Tibial artery (tissue), 4 donors: ENCODE results near the gene RAB31.

Experiments
- DNase-seq, 2 donors: peaks; one replicate each; pipeline ENCODE4 v3.0.0-alpha.2; 2019
- H3K27ac ChIP-seq, 2 donors: fragments of 200-600 bp; sonication (generic) in 1 of 2; 1 replicate in 1 of 2; 2 replicates in 1 of 2; pipeline ENCODE4 v1.5.1; 2018 to 2019; ENCODE audit warnings: mild to moderate bottlenecking in 1 of 2
- H3K27me3 ChIP-seq, 2 donors: fragments of 200-600 bp; sonication (generic) in 1 of 2; one replicate each; pipeline versions ENCODE4 v1.5.1 to v1.6.0; 2016 to 2019
- H3K36me3 ChIP-seq, 3 donors: fragments of 200-600 bp; sonication (generic) in 2 of 3; one replicate each; pipeline ENCODE4 v1.5.1; 2016 to 2019; ENCODE audit warnings: mild to moderate bottlenecking in 2 of 3
- H3K4me1 ChIP-seq, 4 donors: fragments of 200-600 bp; sonication (generic) in 2 of 4; 1 replicate in 3 of 4; 2 replicates in 1 of 4; pipeline ENCODE4 v1.5.1; 2016 to 2019
- H3K4me3 ChIP-seq, 2 donors: fragments of 200-600 bp; sonication (generic) in 1 of 2; 1 replicate in 1 of 2; 2 replicates in 1 of 2; pipeline ENCODE4 v1.5.1; 2018 to 2019; ENCODE audit warnings: mild to moderate bottlenecking in 2 of 2
- H3K9me3 ChIP-seq, 3 donors: fragments of 200-600 bp; sonication (generic) in 1 of 3; one replicate each; pipeline ENCODE4 v1.5.1; 2016 to 2019
- intact Hi-C: fragments of 100-400 bp; cut with DNase I; formaldehyde crosslinking; loops from one replicate; pipeline ENCODE4 v1.15.0; 2023; ENCODE audit warnings: low total_unique reads
- TF ChIP-seq, protein P1 (sequence below), 2 experiments: fragments of 200-600 bp in 1 of 2; fragments of 450-650 bp in 1 of 2; IDR thresholded peaks; one replicate each; pipeline ENCODE4 v1.5.1; 2017 to 2019; ENCODE audit warnings: antibody characterized with exemption in 2 of 2, mild to moderate bottlenecking in 1 of 2, moderate library complexity in 1 of 2

Gene RAB31

DNA sequence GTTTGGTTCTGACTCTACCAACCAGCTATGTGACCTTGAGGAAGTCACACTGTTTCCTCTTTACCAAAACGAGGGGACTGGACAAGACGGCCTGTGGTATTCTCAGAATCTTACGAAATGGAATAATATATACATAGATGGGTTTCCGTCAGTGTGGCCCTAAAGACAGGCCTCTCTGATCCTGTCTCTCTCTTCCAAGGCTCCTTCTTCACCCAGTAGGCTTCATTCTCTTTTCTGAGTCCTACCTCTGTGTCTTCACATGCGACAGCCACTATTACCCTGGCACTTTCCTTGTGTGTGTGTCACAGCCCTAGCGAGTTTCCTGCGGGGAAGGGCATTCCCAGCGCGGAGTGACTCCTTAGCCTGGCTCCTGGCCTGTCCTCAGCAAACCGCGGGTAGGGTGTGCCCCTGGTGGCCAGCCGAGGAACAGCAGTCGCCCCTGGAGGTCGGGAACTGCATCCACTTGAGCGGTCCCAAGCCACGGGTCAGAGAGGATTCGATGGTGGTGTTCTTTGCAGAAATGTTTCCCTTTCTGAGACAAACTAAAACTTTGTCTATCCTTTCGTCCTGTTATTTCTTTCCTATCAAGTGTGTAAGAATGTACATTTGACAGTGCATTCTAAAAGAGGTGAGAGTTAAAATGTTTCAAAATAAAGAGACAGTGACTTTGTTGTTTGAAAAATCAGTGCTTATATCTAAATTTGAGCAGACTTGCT lies 63.3 kb downstream of the RAB31 start:
- peak; percentile 77 to 90 for DNase-seq
- H3K27ac ChIP-seq: peak overlapping the region in 1 of 2 donors; percentile 6
- H3K4me3 ChIP-seq: no peak overlapping the region
- no peaks in the 10 kb centered on the region for H3K27me3 ChIP-seq
- no peaks in the 10 kb centered on the region for H3K36me3 ChIP-seq
- TF ChIP-seq, protein P1, sequence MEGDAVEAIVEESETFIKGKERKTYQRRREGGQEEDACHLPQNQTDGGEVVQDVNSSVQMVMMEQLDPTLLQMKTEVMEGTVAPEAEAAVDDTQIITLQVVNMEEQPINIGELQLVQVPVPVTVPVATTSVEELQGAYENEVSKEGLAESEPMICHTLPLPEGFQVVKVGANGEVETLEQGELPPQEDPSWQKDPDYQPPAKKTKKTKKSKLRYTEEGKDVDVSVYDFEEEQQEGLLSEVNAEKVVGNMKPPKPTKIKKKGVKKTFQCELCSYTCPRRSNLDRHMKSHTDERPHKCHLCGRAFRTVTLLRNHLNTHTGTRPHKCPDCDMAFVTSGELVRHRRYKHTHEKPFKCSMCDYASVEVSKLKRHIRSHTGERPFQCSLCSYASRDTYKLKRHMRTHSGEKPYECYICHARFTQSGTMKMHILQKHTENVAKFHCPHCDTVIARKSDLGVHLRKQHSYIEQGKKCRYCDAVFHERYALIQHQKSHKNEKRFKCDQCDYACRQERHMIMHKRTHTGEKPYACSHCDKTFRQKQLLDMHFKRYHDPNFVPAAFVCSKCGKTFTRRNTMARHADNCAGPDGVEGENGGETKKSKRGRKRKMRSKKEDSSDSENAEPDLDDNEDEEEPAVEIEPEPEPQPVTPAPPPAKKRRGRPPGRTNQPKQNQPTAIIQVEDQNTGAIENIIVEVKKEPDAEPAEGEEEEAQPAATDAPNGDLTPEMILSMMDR (IDR thresholded peaks at IDR 0.05): peak; percentile 96 to 98
- H3K4me1 ChIP-seq: peaks cover 0 to 26% (median 0%) of the 10 kb centered on the region in 4 donors
- no peaks in the 10 kb centered on the region for H3K9me3 ChIP-seq
- intact Hi-C loops: no loop called here

DNA sequence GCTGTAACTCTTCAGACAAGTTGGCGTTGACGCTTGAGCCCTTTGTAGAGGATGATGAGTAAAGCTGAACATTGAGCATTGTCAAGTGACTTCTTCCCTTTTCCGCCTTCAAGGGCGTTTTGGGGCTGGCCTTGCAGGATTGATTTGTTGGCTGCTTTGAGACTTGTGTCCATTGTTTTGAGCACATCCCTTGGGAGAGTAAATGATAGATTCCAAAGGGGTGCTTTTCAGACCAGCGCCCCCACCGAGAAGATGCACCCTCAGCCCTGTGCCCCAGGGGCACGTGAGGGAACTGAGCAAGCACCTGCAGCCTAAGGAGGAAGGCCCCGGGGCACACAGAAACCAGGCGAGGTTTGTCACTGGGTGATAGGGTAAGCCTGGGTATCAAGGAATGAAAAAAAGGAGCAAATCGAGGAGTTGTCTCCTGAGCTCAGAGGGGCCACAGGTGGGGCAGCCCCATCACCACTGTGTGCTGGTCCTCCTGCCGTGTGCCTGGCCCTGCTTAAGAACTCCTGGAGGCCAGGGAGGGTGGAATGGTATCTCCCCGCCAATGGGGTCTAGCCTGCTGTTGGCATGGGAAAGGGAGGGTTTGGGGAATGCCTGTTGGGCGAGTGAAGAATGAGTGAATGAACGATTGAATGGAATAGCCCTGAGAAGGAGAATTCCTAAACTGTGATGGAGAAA lies 64.0 kb downstream of the RAB31 start:
- TF ChIP-seq, protein P1 (IDR thresholded peaks at IDR 0.05): no peak
- Histone ChIP-seq H3K4me1 (peaks cover 0 to 25% (median 0%) of the 10 kb centered on the region in 4 donors), H3K9me3 (no peaks in the 10 kb centered on the region), H3K36me3 (no peaks in the 10 kb centered on the region), H3K27ac (no peak overlapping the region), H3K27me3 (no peaks in the 10 kb centered on the region), H3K4me3 (no peak overlapping the region)
- intact Hi-C loops: no loop called here
- DNase-seq: peak in 1 of 2 donors; percentile 35

DNA sequence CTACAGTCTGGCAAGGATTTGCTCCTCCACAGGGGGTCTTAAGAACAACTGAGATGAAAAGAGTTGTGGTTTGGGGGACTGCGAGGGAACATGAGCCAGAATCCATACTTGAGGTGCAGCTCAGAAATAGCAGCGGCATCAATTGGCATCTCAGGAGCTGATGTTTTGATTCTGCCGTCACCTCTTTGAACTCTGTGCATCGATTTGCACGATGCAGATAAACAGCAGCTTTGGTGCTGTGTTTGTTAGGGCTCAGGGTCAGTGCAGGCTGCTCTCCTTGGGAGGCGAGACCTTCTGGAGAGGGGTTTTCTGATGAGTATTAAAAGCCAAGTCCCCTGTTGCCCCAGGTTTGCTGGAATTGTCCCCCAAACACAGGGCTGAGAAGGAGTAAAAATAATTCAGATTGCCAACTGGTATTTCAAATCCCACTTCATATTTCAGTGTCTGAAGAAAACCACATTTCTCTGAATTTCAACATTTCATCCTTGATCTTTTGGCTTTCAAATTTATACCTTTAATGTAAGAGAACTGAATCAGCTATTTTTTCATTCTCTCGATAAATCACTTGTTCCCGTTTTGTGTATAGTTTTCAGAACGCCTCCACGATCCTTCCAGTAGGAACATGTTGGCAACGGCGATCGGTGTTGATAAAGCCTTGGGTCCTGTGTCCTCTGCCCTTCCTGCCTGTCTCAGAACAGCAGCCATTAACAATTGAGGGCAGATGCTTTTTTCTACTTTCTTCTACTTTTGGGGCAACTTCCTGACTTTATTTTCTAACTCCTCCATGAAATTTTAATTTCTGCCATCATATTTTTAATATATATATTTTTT lies 65.0 kb downstream of the RAB31 start:
- intact Hi-C loops: no loop called here
- TF ChIP-seq, protein P1 (IDR thresholded peaks at IDR 0.05): no peak

DNA sequence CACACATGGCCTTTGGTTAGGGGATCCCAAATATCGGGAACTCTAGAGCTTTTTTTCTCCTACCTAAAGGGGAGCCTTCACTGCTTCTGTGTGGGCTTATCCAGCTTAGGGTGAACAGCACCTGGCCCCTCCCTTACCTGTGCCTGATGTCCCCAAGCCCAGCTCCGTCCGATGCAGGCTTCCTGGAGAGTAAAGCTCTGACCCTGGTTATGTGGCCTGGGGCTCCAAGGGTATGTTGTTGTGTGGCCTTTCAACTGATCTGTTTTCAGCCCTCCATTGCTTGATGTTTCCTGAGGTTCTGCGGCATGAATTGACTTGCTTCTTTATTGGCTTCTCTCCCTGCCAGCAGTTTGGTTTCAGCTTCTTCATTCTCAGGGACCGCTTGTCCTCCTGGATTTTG lies 66.0 kb downstream of the RAB31 start:
- intact Hi-C loops: no loop called here
- TF ChIP-seq, protein P1 (IDR thresholded peaks at IDR 0.05): no peak
- H3K4me1 ChIP-seq: peaks cover 0 to 25% (median 0%) of the 10 kb centered on the region in 4 donors
- no peaks in the 10 kb centered on the region for H3K27me3 ChIP-seq
- no peak overlapping the region for H3K27ac ChIP-seq
- no peak for DNase-seq
- H3K9me3 ChIP-seq: no peaks in the 10 kb centered on the region
- no peaks in the 10 kb centered on the region for H3K36me3 ChIP-seq
- H3K4me3 ChIP-seq: no peak overlapping the region

More for the DNA sequence above, 65.0 kb downstream of the RAB31 start:
- Histone ChIP-seq H3K27ac (no peak overlapping the region), H3K4me1 (peaks cover 0 to 25% (median 0%) of the 10 kb centered on the region in 4 donors), H3K27me3 (no peaks in the 10 kb centered on the region), H3K9me3 (no peaks in the 10 kb centered on the region), H3K36me3 (no peaks in the 10 kb centered on the region), H3K4me3 (no peak overlapping the region)
- no peak for DNase-seq

DNA sequence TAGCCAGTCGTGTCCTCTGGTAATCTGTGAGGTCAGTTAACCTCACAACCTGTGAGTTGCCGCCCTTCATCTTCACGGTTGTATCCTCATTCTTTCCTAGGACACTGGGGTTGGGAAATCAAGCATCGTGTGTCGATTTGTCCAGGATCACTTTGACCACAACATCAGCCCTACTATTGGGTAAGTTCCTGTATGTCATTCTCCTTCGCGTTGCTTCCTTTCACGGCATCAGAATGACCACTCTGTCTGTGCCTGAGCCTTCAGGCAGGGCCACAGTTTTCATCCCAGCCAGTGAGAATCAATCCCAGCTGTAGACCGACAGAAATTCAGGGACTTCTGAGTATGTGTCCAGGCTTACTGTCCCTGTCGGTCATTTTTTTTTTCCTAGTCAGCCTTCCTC lies 67.1 kb downstream of the RAB31 start:
- Histone ChIP-seq H3K9me3 (no peaks in the 10 kb centered on the region), H3K27ac (no peak overlapping the region), H3K4me1 (peaks cover 0 to 30% (median 0%) of the 10 kb centered on the region in 4 donors), H3K36me3 (no peaks in the 10 kb centered on the region), H3K4me3 (no peak overlapping the region), H3K27me3 (no peaks in the 10 kb centered on the region)
- intact Hi-C loops: no loop called here
- TF ChIP-seq, protein P1 (IDR thresholded peaks at IDR 0.05): no peak
- DNase-seq: peak in 1 of 2 donors; percentile 52
